GM21717 (cell line): ENCODE measurements around the gene SEC62.
A peak's percentile ranks its signal among the peaks of the same experiment; 100 is the strongest.

ENCODE experiments used
- ATAC-seq: cut with Tn5 transposase; IDR thresholded peaks from one replicate; pipeline ENCODE4 v1.9.1; 2021; ENCODE audit warnings: mild to moderate bottlenecking, moderate library complexity; ENCODE audit not compliant: unreplicated experiment

SEC62 gene, protein sequence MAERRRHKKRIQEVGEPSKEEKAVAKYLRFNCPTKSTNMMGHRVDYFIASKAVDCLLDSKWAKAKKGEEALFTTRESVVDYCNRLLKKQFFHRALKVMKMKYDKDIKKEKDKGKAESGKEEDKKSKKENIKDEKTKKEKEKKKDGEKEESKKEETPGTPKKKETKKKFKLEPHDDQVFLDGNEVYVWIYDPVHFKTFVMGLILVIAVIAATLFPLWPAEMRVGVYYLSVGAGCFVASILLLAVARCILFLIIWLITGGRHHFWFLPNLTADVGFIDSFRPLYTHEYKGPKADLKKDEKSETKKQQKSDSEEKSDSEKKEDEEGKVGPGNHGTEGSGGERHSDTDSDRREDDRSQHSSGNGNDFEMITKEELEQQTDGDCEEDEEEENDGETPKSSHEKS

DNA sequence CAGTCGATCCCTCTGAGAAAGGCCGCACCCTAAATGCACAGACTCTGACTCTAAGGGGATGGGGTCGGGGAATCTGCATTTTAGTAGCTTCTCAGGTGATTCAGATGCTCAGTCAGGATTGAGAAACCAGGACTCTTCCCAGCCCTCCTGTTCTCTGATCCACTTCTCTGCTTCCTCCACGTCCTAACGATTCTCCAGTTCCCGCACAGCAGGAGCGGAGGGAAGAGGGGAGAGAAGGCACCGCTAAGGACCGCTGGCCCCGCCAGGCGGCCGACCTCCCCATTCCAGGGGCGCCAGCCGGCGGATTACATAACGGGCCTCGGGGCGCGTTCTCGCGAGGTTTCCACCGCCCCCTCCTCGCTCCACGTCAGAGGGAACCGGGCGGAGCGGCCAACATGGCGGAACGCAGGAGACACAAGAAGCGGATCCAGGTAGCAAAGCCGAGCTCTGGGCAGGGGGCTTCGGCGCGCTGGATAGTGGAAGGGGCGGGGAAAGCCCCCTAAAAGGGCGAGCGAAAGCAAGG is at the start of gene SEC62:
TSS of gene SEC62 (plus strand) at position 380 of the 523 bp plus-strand sequence. CDS start at position 396, 16 bp downstream.
- ATAC-seq, result peak; percentile 87

GRCh38 chr3:169923189-169923588 is 43.4 kb upstream of the SEC62 start:
- ATAC-seq, result no peak

DNA sequence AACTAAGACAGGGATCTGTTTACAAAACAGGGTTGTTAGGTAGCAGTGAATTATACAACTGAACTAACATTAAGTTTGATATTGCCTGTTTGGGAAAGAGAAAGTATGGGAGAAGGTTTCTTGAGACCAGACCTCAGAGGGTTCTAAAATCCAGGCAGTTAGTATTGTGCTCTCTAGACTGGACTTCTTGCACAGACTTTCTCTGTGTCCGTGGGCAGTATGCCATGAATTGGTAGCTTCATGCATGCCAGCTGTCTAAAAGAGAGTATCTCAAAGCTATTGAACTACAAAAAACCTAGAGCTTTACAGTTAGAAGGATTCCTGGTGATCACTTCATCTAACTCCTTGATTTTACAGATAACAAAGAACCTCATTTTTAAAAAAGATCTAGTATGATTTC is 42.8 kb upstream of the SEC62 start:
- no peak for ATAC-seq

DNA sequence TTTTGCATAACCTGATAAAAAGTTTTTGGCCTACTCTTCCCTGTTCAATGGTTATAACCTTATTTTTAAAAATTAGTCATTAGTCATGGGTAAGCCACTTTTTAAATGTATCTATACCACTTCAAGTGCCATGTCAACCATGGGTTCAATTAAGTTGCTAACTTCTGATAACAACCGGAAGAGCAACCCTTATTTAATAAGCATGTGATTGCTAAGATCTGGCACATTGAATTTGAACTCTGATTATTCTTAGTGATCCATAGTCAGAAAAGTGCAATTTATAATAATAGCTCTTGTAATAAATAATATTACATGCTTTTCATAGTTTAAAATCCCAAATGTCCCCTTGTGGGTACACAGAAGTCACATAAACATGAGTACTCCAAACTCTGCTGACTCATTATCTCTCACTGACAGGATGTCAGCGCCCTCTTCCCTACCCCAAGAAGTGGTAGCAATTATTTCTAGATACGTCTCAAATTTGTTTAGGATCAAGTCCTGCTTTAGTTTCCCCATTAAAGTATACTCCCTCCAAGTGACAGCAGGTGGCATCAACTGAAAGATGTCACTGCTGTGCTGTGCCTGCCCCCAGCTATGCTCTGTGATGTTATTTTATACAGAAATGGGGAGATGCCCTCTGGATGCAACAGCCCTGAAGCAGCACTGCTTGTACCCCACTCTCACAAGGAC is 36.6 kb upstream of the SEC62 start:
- ATAC-seq, result no peak

- no peak for ATAC-seq
Measured at GRCh38 chr3:169930843-169931242, 35.8 kb upstream of the SEC62 start.

DNA sequence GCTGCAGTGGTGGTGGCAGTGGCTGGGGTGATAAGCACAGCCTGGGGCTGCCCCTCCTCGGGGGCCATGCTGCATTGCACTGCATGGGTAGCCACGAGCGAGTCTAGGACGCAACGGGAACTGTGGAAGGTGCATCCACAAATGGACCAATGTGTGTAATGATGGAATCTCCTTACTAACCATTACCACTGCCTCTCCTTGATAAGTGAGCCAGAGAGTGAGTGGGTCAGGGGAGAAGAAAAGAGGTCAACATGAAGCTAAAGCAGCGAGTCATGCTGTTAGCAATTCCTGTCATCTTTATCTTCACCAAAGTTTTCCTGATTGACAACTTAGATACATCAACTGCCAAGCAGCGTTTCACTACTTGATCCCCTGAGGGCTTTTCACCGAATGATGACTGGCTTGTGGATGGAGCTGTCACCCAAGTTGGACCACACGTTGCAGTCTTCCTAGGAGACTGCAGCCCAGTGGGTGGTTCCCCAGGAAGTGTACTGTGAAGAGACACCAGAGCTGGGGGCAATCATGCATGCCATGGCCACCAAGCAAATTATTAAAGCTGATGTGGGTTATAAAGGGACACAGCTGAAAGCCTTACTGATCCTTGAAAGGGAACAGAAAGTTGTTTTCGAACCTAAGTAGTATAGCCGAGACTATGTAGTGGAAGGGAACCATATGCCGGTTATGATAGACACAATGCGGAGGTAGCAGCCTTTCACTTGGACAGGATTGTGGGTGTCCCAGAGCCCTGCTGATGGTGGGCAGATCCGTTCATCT is 34.7 kb upstream of the SEC62 start:
- peak; percentile 96 for ATAC-seq

DNA sequence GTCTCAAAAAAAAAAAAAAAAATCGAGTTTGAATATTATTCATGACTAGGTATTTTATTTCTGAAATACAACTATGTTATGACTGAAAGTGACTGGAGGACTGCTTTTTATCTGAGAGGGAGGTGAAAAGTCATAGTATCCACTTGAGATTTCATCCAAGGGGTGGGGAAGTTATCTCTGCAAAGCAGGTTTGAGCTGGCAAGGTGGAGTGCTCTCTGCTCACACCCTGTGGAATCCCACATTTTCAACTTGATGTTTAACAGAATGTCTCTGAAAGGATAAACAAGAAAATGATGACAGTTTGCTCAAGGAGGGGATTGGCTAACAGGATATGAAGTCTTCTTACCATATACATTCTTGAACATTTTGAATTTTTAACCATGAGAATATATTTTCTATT is 27.3 kb upstream of the SEC62 start:
- no peak for ATAC-seq

GRCh38 chr3:169939751-169940150 is 26.9 kb upstream of the SEC62 start:
- ATAC-seq, result no peak

GRCh38 chr3:169940470-169941181 is 26.0 kb upstream of the SEC62 start:
- ATAC-seq, result peak; percentile 72

DNA sequence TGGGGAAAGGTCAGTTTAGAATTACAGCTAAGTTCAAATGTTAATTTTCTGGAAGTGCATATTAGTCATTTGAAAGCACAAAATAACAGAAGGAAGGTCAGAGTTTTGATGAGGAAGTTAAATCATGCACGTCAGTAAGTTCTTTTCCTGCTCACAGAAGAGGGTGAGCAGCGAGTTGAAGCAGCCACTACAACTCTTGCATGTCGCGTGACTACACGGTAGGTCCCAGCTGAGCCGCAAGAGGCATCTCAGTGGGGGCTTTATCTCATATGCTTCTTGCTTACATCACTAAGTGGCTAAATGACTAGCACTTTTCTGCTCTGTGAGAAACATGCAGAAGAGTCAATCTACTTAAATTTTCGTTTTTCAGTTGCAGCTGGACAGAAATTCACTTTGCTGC is 21.3 kb upstream of the SEC62 start:
- peak; percentile 88 for ATAC-seq

DNA sequence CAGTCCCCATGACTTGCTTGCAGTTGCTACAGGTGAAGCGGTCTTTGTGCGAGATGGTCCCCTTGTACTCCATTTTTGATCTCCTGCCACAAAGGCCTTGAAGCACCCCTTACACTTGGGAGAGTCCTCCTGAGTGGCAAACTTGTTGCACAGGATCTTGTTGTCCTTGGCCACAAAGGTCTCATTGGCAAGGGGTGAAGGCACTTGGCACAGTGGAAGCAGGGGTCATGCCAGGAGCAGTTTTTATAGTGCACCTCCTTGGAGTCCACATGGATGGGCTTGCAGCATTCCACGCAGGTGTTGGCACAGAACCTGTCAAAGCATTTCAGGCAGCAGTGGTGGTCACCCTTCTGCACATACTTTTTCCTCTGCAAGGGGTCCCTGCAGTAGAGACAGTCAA is 20.3 kb upstream of the SEC62 start:
- ATAC-seq, result no peak

- no peak for ATAC-seq
Measured at GRCh38 chr3:169948559-169949448, 17.8 kb upstream of the SEC62 start.

- ATAC-seq, result no peak
Measured at GRCh38 chr3:169952045-169952444, 14.6 kb upstream of the SEC62 start.

GRCh38 chr3:169953462-169954141 is 13.0 kb upstream of the SEC62 start:
- ATAC-seq, result peak; percentile 18

GRCh38 chr3:169954142-169954756 is 12.4 kb upstream of the SEC62 start:
- peak; percentile 83 for ATAC-seq

DNA sequence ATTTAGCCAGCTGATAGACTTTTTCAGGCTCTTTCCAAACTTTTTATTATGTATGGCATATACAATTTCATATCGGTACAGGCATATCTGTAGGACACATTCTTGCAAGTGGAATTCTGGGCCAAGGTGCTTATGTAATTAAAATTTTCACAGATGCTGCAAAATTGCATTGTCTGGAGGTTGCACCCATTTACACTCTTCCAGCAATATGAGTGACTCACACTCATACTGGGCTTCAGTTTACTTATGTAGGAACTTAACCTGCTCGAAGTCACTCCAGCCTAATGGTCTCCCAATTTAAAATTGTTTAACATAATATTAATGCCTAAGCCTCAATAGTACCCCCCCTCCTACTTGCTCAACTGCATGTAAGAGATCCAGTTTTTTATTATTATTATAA is 11.2 kb upstream of the SEC62 start:
- no peak for ATAC-seq

DNA sequence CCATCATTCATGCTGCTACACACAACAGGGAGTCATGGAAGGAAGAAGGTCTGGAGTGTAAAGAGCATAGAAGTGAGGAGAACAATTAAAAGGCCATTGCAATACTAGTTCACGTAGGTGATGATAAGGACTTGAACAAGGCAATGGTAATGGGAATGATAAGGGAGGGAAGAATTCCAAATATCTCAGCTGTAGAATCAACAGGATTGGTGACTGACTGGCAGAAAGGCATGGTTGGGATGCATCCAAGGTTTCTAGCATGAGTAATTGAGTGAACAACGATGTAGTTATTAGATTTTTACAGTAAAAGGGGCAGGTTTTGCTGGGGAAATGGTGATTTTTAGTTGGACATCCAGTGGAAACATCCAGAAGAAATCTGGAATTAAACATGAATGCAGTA is 2.4 kb upstream of the SEC62 start:
- no peak for ATAC-seq

GRCh38 chr3:169965562-169966427 is 812 bp upstream of the SEC62 start:
- peak; percentile 33 for ATAC-seq
